H9 (cell line): ENCODE data around the gene HOXA1. TPM values are rescaled to one million over a fixed set of nuclear protein-coding genes. Genes with fewer than 3 reads are reported as not detected.

Source experiments
- DNase-seq: peaks from one replicate; pipeline ENCODE4 v3.0.0-alpha.2; 2017
- H2AFZ ChIP-seq: one replicate; pipeline ENCODE4 v1.6.1; 2013; ENCODE audit warnings: mild to moderate bottlenecking, low read length, control low read depth, moderate library complexity
- H2AK5ac ChIP-seq: 2 replicates; pipeline ENCODE4 v1.6.1; 2013; ENCODE audit warnings: low read length, control low read depth, mixed read lengths; ENCODE audit not compliant: insufficient read length
- H2BK120ac ChIP-seq: one replicate; pipeline ENCODE4 v1.6.1; 2013; ENCODE audit warnings: low read depth, mild to moderate bottlenecking, low read length, control low read depth, inconsistent platforms; ENCODE audit not compliant: poor library complexity, severe bottlenecking
- H2BK12ac ChIP-seq: 2 replicates; pipeline ENCODE4 v1.6.1; 2013; ENCODE audit warnings: low read length, control low read depth, mixed read lengths, low read depth; ENCODE audit not compliant: insufficient read length
- H2BK15ac ChIP-seq: 2 replicates; pipeline ENCODE4 v1.6.1; 2013; ENCODE audit warnings: low read depth, low read length, control low read depth
- H2BK20ac ChIP-seq: one replicate; pipeline ENCODE4 v1.6.1; 2013; ENCODE audit warnings: low read depth, mild to moderate bottlenecking, low read length, control low read depth, inconsistent platforms; ENCODE audit not compliant: poor library complexity, severe bottlenecking
- H2BK5ac ChIP-seq: 2 replicates; pipeline ENCODE4 v1.6.1; 2013; ENCODE audit warnings: low read length, control low read depth, mixed read lengths; ENCODE audit not compliant: insufficient read length
- H3K14ac ChIP-seq: 2 replicates; pipeline ENCODE4 v1.6.1; 2013; ENCODE audit warnings: low read length, control low read depth; ENCODE audit not compliant: insufficient read depth
- H3K18ac ChIP-seq: 2 replicates; pipeline ENCODE4 v1.6.1; 2013; ENCODE audit warnings: low read depth, mild to moderate bottlenecking, mixed read lengths, low read length, control low read depth; ENCODE audit not compliant: insufficient read length
- H3K23ac ChIP-seq: 2 replicates; pipeline ENCODE4 v1.6.1; 2013; ENCODE audit warnings: low read length, control low read depth, mixed read lengths, low read depth; ENCODE audit not compliant: insufficient read length
- H3K23me2 ChIP-seq: 2 replicates; pipeline ENCODE4 v1.6.1; 2013; ENCODE audit warnings: low read depth, mild to moderate bottlenecking, mixed read lengths, low read length, control low read depth; ENCODE audit not compliant: insufficient read length, poor library complexity, severe bottlenecking
- H3K27ac ChIP-seq: 2 replicates; pipeline ENCODE4 v1.5.1; 2013; ENCODE audit warnings: low read length, control low read depth, mixed read lengths, low read depth; ENCODE audit not compliant: insufficient read length
- H3K27me3 ChIP-seq: 2 replicates; pipeline ENCODE4 v1.6.1; 2013; ENCODE audit warnings: low read length, control low read depth, inconsistent platforms; ENCODE audit not compliant: insufficient read depth
- H3K4ac ChIP-seq: 2 replicates; pipeline ENCODE4 v1.6.1; 2013; ENCODE audit warnings: low read depth, mild to moderate bottlenecking, control low read depth, inconsistent platforms, low read length, moderate library complexity
- H3K4me1 ChIP-seq: 2 replicates; pipeline ENCODE4 v1.6.1; 2013; ENCODE audit warnings: low read length, control low read depth, inconsistent platforms; ENCODE audit not compliant: insufficient read depth
- H3K4me2 ChIP-seq: 2 replicates; pipeline ENCODE4 v1.6.1; 2013; ENCODE audit warnings: low read length, control low read depth, mixed read lengths; ENCODE audit not compliant: insufficient read length, insufficient read depth
- H3K56ac ChIP-seq: 2 replicates; pipeline ENCODE4 v1.6.1; 2013; ENCODE audit warnings: low read depth, mild to moderate bottlenecking, mixed read lengths, low read length, control low read depth; ENCODE audit not compliant: insufficient read length
- H3K79me1 ChIP-seq: 2 replicates; pipeline ENCODE4 v1.6.1; 2013; ENCODE audit warnings: low read depth, mild to moderate bottlenecking, moderate library complexity, low read length, control low read depth, inconsistent platforms; ENCODE audit not compliant: insufficient read depth, poor library complexity, severe bottlenecking
- H3K79me2 ChIP-seq: 2 replicates; pipeline ENCODE4 v1.6.1; 2013; ENCODE audit warnings: low read length, control low read depth, inconsistent platforms; ENCODE audit not compliant: insufficient read depth
- H3K9ac ChIP-seq: 2 replicates; pipeline ENCODE4 v1.6.1; 2013; ENCODE audit warnings: low read length, control low read depth, mixed read lengths; ENCODE audit not compliant: insufficient read length; ENCODE audit errors: extremely low read depth
- H3K9me3 ChIP-seq: one replicate; pipeline ENCODE4 v1.6.1; 2013; ENCODE audit warnings: low read depth, low read length, inconsistent platforms; ENCODE audit not compliant: control insufficient read depth
- H3T11ph ChIP-seq: one replicate; pipeline ENCODE4 v1.6.1; 2013; ENCODE audit warnings: mild to moderate bottlenecking, low read length, control low read depth, inconsistent platforms
- H4K20me1 ChIP-seq: one replicate; pipeline ENCODE4 v1.6.1; 2013; ENCODE audit not compliant: control insufficient read depth, insufficient read length, insufficient read depth
- H4K5ac ChIP-seq: 2 replicates; pipeline ENCODE4 v1.6.1; 2013; ENCODE audit warnings: low read depth, mild to moderate bottlenecking, mixed read lengths, low read length, control low read depth; ENCODE audit not compliant: insufficient read length
- H4K8ac ChIP-seq: replicated peaks from 2 replicates; pipeline ENCODE4 v1.6.1; 2013; ENCODE audit warnings: low read length, control low read depth, mixed read lengths, low read depth; ENCODE audit not compliant: insufficient read length
- H4K91ac ChIP-seq: 2 replicates; pipeline ENCODE4 v1.6.1; 2013; ENCODE audit warnings: low read depth, mild to moderate bottlenecking, moderate library complexity, mixed read lengths, low read length, control low read depth; ENCODE audit not compliant: insufficient read length
- H3K27ac Mint-ChIP-seq, 3 experiments: 2 replicates in 2 of 3; 3 replicates in 1 of 3; pipeline ENCODE4 v1.8.0; 2020 to 2021; ENCODE audit warnings: mixed read lengths in 3 of 3, mild to moderate bottlenecking in 1 of 3, moderate library complexity in 1 of 3
- H3K27me3 Mint-ChIP-seq: 2 replicates; pipeline ENCODE4 v1.8.0; 2021; ENCODE audit warnings: low read depth, mild to moderate bottlenecking, moderate library complexity, mixed read lengths
- H3K36me3 Mint-ChIP-seq, 3 experiments: 2 replicates in 2 of 3; 3 replicates in 1 of 3; pipeline ENCODE4 v1.8.0; 2020 to 2021; ENCODE audit warnings: low read depth in 3 of 3, mixed read lengths in 3 of 3; ENCODE audit not compliant: insufficient read depth in 1 of 3
- H3K4me1 Mint-ChIP-seq, 2 experiments: 2 replicates each; pipeline ENCODE4 v1.8.0; 2020; ENCODE audit warnings: mixed read lengths in 2 of 2
- H3K4me3 Mint-ChIP-seq, 2 experiments: 2 replicates in 1 of 2; 3 replicates in 1 of 2; pipeline ENCODE4 v1.8.0; 2020 to 2021; ENCODE audit warnings: mild to moderate bottlenecking in 2 of 2, mixed read lengths in 2 of 2, moderate library complexity in 1 of 2
- H3K9me3 Mint-ChIP-seq, 2 experiments: 2 replicates in 1 of 2; 3 replicates in 1 of 2; pipeline ENCODE4 v1.8.0; 2020; ENCODE audit warnings: mild to moderate bottlenecking in 2 of 2, mixed read lengths in 2 of 2, moderate library complexity in 1 of 2
- CTCF ChIP-seq: fragments of 200-600 bp; sonication (generic); conservative IDR thresholded peaks from 3 replicates; pipeline ENCODE4 v1.8.0; 2021; ENCODE audit warnings: antibody characterized with exemption, mild to moderate bottlenecking
- WGBS: extraction: QIAGEN DNeasy Blood & Tissue Kit; methylation state at CpG from one replicate; pipeline ENCODE4 v1.1.7; 2013; ENCODE audit warnings: missing lambda C conversion rate, low lambda C conversion rate, mixed read lengths; ENCODE audit not compliant: insufficient read length; ENCODE audit errors: extremely low coverage; 5-methylcytosine and 5-hydroxymethylcytosine counted together
- total RNA-seq: library from RNA; stranded (reverse); gene quantifications from 2 replicates; pipeline ENCODE4 v1.2.1, GENCODE V29; 2021

The HOXA1 gene
- total RNA-seq, 1 experiment from 2014 or later: not detected

GRCh38 chr7:27119412-27119911, 23.7 kb upstream of the HOXA1 start:
- Histone ChIP-seq H3K23me2 (no peaks in the 10 kb centered on the region), H2BK20ac (no peak overlapping the region), H3K23ac (no peak overlapping the region), H3K27me3 (peaks cover 99% of the 10 kb centered on the region), H2BK120ac (no peak overlapping the region), H4K8ac (no peak overlapping the region), H4K20me1 (peaks cover 2% of the 10 kb centered on the region), H3K27ac (no peak overlapping the region), H3K4ac (no peak overlapping the region), H3K4me1 (no peaks in the 10 kb centered on the region), H3K4me2 (no peak overlapping the region), H4K91ac (no peak overlapping the region), H3K56ac (no peak overlapping the region), H3K79me2 (no peaks in the 10 kb centered on the region), H3K18ac (no peak overlapping the region), H2BK12ac (no peak overlapping the region), H3K14ac (no peak overlapping the region), H2BK5ac (no peak overlapping the region), H3T11ph (no peak overlapping the region), H4K5ac (no peak overlapping the region), H2AK5ac (no peak overlapping the region), H3K9ac (no peak overlapping the region), H3K9me3 (no peaks in the 10 kb centered on the region), H2BK15ac (no peak overlapping the region), H2AFZ (no peak overlapping the region), H3K79me1 (no peaks in the 10 kb centered on the region)
- Mint-ChIP-seq H3K9me3 (peaks cover 5 to 8% of the 10 kb centered on the region in 2 experiments; a peak in 4 of 5 replicates), H3K4me3 (no peak overlapping the region), H3K27me3 (peaks cover 100% of the 10 kb centered on the region), H3K27ac (0 out of 7 replicates have a peak overlapping the region, but pooled peaks of 1 of the 3 experiments have one; percentile 27), H3K4me1 (peaks cover 0 to 14% of the 10 kb centered on the region in 2 experiments; a peak in 1 of 4 replicates), H3K36me3 (peaks cover 0 to 5% (median 0%) of the 10 kb centered on the region in 3 experiments; a peak in 1 of 7 replicates)
- no CpG with 5 or more reads among the region's 1 CpG for WGBS
- DNase-seq: no peak
- TF ChIP-seq CTCF: no peak
